GM23338 (cell line): Measurements from ENCODE around the gene CERT1. TPM values are rescaled to one million over a fixed set of nuclear protein-coding genes. Genes with fewer than 3 reads are reported as not detected.

ENCODE experiments used
- ATAC-seq: fragments of 200-7000 bp; cut with Tn5 transposase; 3 replicates; pipeline ENCODE4 v1.9.1; 2020
- DNase-seq: peaks from one replicate; pipeline ENCODE4 v3.0.0-alpha.2; 2015; ENCODE audit warnings: low spot score
- H2AFZ ChIP-seq: fragments of 200-600 bp; sonication (generic); 2 replicates; pipeline ENCODE4 v1.8.0; 2016; ENCODE audit warnings: antibody characterized with exemption, mild to moderate bottlenecking, moderate library complexity
- H3F3A ChIP-seq: fragments of 200-600 bp; sonication (generic); replicated peaks from 2 replicates; pipeline ENCODE4 v1.8.0; 2017; ENCODE audit warnings: antibody characterized with exemption, mixed run types, low read depth
- H3K27ac ChIP-seq: fragments of 200-600 bp; sonication (generic); 2 replicates; pipeline ENCODE4 v1.6.1; 2016; ENCODE audit warnings: low read depth
- H3K27me3 ChIP-seq: fragments of 200-600 bp; sonication (generic); 2 replicates; pipeline ENCODE4 v1.8.0; 2016; ENCODE audit warnings: mild to moderate bottlenecking, mixed run types, moderate library complexity; ENCODE audit not compliant: insufficient read depth
- H3K36me3 ChIP-seq: fragments of 200-600 bp; sonication (generic); 2 replicates; pipeline ENCODE4 v1.8.0; 2016; ENCODE audit warnings: mild to moderate bottlenecking; ENCODE audit not compliant: insufficient read depth
- H3K4me1 ChIP-seq: fragments of 200-600 bp; sonication (generic); 2 replicates; pipeline ENCODE4 v1.8.0; 2016; ENCODE audit warnings: mild to moderate bottlenecking, moderate library complexity; ENCODE audit not compliant: insufficient read depth
- H3K4me2 ChIP-seq: fragments of 200-600 bp; sonication (generic); 2 replicates; pipeline ENCODE4 v1.7.1; 2017; ENCODE audit warnings: mixed run types
- H3K4me3 ChIP-seq: fragments of 200-600 bp; sonication (generic); 2 replicates; pipeline ENCODE4 v1.6.1; 2016; ENCODE audit warnings: mixed run types
- H3K79me2 ChIP-seq: fragments of 200-600 bp; sonication (generic); replicated peaks from 2 replicates; pipeline ENCODE4 v1.8.0; 2017; ENCODE audit warnings: mild to moderate bottlenecking; ENCODE audit not compliant: insufficient read depth
- H3K9me2 ChIP-seq: fragments of 200-600 bp; sonication (generic); 2 replicates; pipeline ENCODE4 v1.8.0; 2017; ENCODE audit not compliant: insufficient read depth
- H4K20me1 ChIP-seq: fragments of 200-600 bp; sonication (generic); replicated peaks from 2 replicates; pipeline ENCODE4 v1.8.0; 2017; ENCODE audit warnings: mild to moderate bottlenecking; ENCODE audit not compliant: insufficient read depth
- H3K27ac Mint-ChIP-seq: 2 replicates; pipeline ENCODE4 v1.8.0; 2020; ENCODE audit warnings: inconsistent platforms, mild to moderate bottlenecking, moderate library complexity, mixed read lengths
- H3K27me3 Mint-ChIP-seq: 3 replicates; pipeline ENCODE4 v1.8.0; 2022; ENCODE audit warnings: low read depth, mild to moderate bottlenecking, moderate library complexity, mixed read lengths, inconsistent platforms; ENCODE audit not compliant: insufficient read depth, poor library complexity
- H3K36me3 Mint-ChIP-seq: 3 replicates; pipeline ENCODE4 v1.8.0; 2021; ENCODE audit warnings: low read depth, mild to moderate bottlenecking, inconsistent platforms, moderate library complexity, mixed read lengths
- H3K4me1 Mint-ChIP-seq: 3 replicates; pipeline ENCODE4 v1.8.0; 2020; ENCODE audit warnings: mild to moderate bottlenecking, inconsistent platforms, mixed read lengths
- H3K4me3 Mint-ChIP-seq: 3 replicates; pipeline ENCODE4 v1.8.0; 2021; ENCODE audit warnings: moderate library complexity, mild to moderate bottlenecking, inconsistent platforms, mixed read lengths
- H3K9me3 Mint-ChIP-seq: 3 replicates; pipeline ENCODE4 v1.8.0; 2020; ENCODE audit warnings: moderate library complexity, mild to moderate bottlenecking, inconsistent platforms, mixed read lengths
- EZH2phosphoT487 ChIP-seq: fragments of 200-600 bp; sonication (generic); IDR thresholded peaks from one replicate; pipeline ENCODE4 v1.8.1; 2018; ENCODE audit warnings: antibody characterized with exemption; ENCODE audit not compliant: unreplicated experiment
- JUNB ChIP-seq: IDR thresholded peaks from one replicate; pipeline ENCODE4 v1.6.1; 2016; ENCODE audit warnings: antibody characterized with exemption; ENCODE audit not compliant: unreplicated experiment
- NANOG ChIP-seq: IDR thresholded peaks from 2 replicates; pipeline ENCODE4 v1.6.1; 2016; ENCODE audit warnings: antibody characterized with exemption, borderline replicate concordance
- POLR2AphosphoS5 ChIP-seq: IDR thresholded peaks from 2 replicates; pipeline ENCODE4 v1.6.1; 2016; ENCODE audit warnings: antibody characterized with exemption, low read depth
- STAT1 ChIP-seq: IDR thresholded peaks from one replicate; pipeline ENCODE4 v1.6.1; 2016; ENCODE audit warnings: antibody characterized with exemption; ENCODE audit not compliant: unreplicated experiment
- ZNF114 ChIP-seq: fragments of 250-450 bp; sonication (Bioruptor Pico); IDR thresholded peaks from 2 replicates; pipeline ENCODE4 v1.5.0; 2020; ENCODE audit warnings: mild to moderate bottlenecking, moderate library complexity
- ZNF331 ChIP-seq: fragments of 250-450 bp; sonication (Bioruptor Pico); IDR thresholded peaks from 2 replicates; pipeline ENCODE4 v1.5.0; 2020; ENCODE audit warnings: low read depth, mild to moderate bottlenecking, moderate library complexity
- polyA plus RNA-seq: library from polyadenylated mRNA; unstranded; fragments of >200 nt; fragmentation: Nextera tagmentation; extraction: Ambion mirVana; gene quantifications from 2 replicates; pipeline ENCODE4 v1.2.1, GENCODE V29; 2016
- total RNA-seq: library from RNA; depleted of rRNA; stranded (reverse); fragments of >200 nt; shearing (Covaris generic); gene quantifications from 2 replicates; pipeline ENCODE4 v1.2.3, GENCODE V29; 2014
- TF ChIP-seq, protein P1 (sequence below): IDR thresholded peaks from 2 replicates; pipeline ENCODE4 v1.6.1; 2016; ENCODE audit warnings: antibody characterized with exemption
- TF ChIP-seq, protein P2 (sequence below): IDR thresholded peaks from one replicate; pipeline ENCODE4 v1.6.1; 2018; ENCODE audit warnings: antibody characterized with exemption; ENCODE audit not compliant: unreplicated experiment
- TF ChIP-seq, protein P3 (sequence below), 2 experiments: fragments of 200-600 bp in 1 of 2; sonication (generic) in 1 of 2; conservative IDR thresholded peaks; 2 replicates each; pipeline versions ENCODE4 v1.5.1 to v1.6.1; 2016 to 2017; ENCODE audit warnings: antibody characterized with exemption in 2 of 2, low read depth in 2 of 2, mild to moderate bottlenecking in 2 of 2, moderate library complexity in 1 of 2

Gene CERT1
- total and polyA plus RNA-seq, 2 experiments from 2014 or later = 36.5 to 40.7 TPM

DNA sequence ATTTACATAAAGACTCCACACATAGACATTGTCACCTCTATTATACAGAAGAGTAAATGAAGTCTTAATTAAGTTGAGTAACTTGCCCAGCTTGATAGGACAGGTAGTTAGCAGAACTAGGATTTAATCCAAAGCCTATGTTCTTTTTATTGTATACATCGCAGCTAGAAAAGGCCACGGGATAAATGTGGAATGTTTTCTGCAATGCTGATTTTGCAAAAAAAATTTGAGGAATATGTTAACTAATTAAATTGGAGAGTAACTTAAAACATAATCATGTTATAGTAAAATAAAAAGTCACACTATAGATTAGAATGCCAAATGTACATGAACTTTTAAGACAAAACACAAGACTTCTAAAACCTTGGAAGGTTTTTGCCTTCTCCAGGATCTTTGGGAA lies 41.3 kb upstream of the CERT1 start (continued):
- no peak for TF ChIP-seq ZNF331
- no peak for TF ChIP-seq STAT1
- no peak for TF ChIP-seq POLR2AphosphoS5
- TF ChIP-seq, protein P1, sequence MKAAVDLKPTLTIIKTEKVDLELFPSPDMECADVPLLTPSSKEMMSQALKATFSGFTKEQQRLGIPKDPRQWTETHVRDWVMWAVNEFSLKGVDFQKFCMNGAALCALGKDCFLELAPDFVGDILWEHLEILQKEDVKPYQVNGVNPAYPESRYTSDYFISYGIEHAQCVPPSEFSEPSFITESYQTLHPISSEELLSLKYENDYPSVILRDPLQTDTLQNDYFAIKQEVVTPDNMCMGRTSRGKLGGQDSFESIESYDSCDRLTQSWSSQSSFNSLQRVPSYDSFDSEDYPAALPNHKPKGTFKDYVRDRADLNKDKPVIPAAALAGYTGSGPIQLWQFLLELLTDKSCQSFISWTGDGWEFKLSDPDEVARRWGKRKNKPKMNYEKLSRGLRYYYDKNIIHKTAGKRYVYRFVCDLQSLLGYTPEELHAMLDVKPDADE = no peak
- TF ChIP-seq EZH2phosphoT487 = no peak

DNA sequence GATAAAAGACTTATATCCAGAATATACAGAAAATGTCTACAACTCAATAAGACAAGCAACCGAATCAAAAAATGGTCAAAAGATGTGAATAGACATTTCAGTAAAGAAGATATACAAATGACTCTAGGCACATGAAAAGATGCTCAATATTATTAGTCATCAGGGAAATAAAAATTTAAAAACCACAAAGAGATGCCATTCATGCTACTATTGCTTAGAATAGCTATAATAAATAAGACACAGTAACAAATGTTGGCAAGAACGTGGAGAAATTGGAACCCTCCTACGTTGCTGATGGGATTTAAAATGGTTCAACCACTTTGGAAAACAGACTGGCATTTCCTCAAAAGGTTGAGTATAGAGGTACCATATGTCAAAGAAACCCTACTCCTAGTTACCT lies 40.0 kb upstream of the CERT1 start:
- no peaks in the 10 kb centered on the region for H3K9me3 Mint-ChIP-seq
- ATAC-seq = no peak
- no peak overlapping the region for H2AFZ ChIP-seq
- H3K36me3 ChIP-seq = no peaks in the 10 kb centered on the region
- no peaks in the 10 kb centered on the region for H3K36me3 Mint-ChIP-seq
- H4K20me1 ChIP-seq = no peaks in the 10 kb centered on the region
- no peak overlapping the region for H3K4me2 ChIP-seq
- H3K4me1 ChIP-seq = no peaks in the 10 kb centered on the region
- H3K79me2 ChIP-seq = no peaks in the 10 kb centered on the region
- no peaks in the 10 kb centered on the region for H3F3A ChIP-seq
- H3K4me3 Mint-ChIP-seq = no peak overlapping the region
- H3K27me3 Mint-ChIP-seq = no peaks in the 10 kb centered on the region
- no peaks in the 10 kb centered on the region for H3K4me1 Mint-ChIP-seq
- no peaks in the 10 kb centered on the region for H3K9me2 ChIP-seq
- H3K27me3 ChIP-seq = no peaks in the 10 kb centered on the region
- H3K27ac ChIP-seq = no peak overlapping the region
- TF ChIP-seq, protein P2, sequence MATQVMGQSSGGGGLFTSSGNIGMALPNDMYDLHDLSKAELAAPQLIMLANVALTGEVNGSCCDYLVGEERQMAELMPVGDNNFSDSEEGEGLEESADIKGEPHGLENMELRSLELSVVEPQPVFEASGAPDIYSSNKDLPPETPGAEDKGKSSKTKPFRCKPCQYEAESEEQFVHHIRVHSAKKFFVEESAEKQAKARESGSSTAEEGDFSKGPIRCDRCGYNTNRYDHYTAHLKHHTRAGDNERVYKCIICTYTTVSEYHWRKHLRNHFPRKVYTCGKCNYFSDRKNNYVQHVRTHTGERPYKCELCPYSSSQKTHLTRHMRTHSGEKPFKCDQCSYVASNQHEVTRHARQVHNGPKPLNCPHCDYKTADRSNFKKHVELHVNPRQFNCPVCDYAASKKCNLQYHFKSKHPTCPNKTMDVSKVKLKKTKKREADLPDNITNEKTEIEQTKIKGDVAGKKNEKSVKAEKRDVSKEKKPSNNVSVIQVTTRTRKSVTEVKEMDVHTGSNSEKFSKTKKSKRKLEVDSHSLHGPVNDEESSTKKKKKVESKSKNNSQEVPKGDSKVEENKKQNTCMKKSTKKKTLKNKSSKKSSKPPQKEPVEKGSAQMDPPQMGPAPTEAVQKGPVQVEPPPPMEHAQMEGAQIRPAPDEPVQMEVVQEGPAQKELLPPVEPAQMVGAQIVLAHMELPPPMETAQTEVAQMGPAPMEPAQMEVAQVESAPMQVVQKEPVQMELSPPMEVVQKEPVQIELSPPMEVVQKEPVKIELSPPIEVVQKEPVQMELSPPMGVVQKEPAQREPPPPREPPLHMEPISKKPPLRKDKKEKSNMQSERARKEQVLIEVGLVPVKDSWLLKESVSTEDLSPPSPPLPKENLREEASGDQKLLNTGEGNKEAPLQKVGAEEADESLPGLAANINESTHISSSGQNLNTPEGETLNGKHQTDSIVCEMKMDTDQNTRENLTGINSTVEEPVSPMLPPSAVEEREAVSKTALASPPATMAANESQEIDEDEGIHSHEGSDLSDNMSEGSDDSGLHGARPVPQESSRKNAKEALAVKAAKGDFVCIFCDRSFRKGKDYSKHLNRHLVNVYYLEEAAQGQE = no peak
- TF ChIP-seq STAT1 (no peak), JUNB (no peak), NANOG (no peak), EZH2phosphoT487 (no peak), POLR2AphosphoS5 (no peak), ZNF114 (no peak)
- TF ChIP-seq, protein P1 = no peak
- TF ChIP-seq, protein P3, sequence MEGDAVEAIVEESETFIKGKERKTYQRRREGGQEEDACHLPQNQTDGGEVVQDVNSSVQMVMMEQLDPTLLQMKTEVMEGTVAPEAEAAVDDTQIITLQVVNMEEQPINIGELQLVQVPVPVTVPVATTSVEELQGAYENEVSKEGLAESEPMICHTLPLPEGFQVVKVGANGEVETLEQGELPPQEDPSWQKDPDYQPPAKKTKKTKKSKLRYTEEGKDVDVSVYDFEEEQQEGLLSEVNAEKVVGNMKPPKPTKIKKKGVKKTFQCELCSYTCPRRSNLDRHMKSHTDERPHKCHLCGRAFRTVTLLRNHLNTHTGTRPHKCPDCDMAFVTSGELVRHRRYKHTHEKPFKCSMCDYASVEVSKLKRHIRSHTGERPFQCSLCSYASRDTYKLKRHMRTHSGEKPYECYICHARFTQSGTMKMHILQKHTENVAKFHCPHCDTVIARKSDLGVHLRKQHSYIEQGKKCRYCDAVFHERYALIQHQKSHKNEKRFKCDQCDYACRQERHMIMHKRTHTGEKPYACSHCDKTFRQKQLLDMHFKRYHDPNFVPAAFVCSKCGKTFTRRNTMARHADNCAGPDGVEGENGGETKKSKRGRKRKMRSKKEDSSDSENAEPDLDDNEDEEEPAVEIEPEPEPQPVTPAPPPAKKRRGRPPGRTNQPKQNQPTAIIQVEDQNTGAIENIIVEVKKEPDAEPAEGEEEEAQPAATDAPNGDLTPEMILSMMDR (conservative IDR thresholded peaks at IDR 0.05; ENCODE audit: low read depth in 2 of 2) = no peak
- no peak overlapping the region for H3K4me3 ChIP-seq
- H3K27ac Mint-ChIP-seq = no peak overlapping the region
- DNase-seq = no peak
